Measurements from ENCODE around the gene ARL10.
A peak's percentile ranks its signal among the peaks of the same experiment; 100 is the strongest.

Gene ARL10

GRCh38 chr5:176361437-176362232 lies 3.7 kb upstream of the ARL10 start, which contains the start of gene KIAA1191:
TSS of gene KIAA1191 (minus strand) at chr5:176361764. CDS start at chr5:176359508, 2,256 bp downstream.
- DNase-seq (ENCODE audit: low spot score), result peak; percentile 96

GRCh38 chr5:176362233-176362490 lies 3.1 kb upstream of the ARL10 start:
- no peak for DNase-seq (ENCODE audit: low spot score)

- no peak for DNase-seq (ENCODE audit: low spot score)
Observed at GRCh38 chr5:176364765-176365350, 429 bp upstream of the ARL10 start.

GRCh38 chr5:176366232-176366894 lies 1.1 kb downstream of the ARL10 start:
- no peak for DNase-seq (ENCODE audit: low spot score)

- DNase-seq (ENCODE audit: low spot score), result no peak
Observed at GRCh38 chr5:176368726-176369125, 3.4 kb downstream of the ARL10 start.

GRCh38 chr5:176369934-176370711 lies 4.8 kb downstream of the ARL10 start:
- DNase-seq (ENCODE audit: low spot score), result no peak

- DNase-seq (ENCODE audit: low spot score), result no peak
Observed at GRCh38 chr5:176371621-176372539, 6.6 kb downstream of the ARL10 start.

- no peak for DNase-seq (ENCODE audit: low spot score)
Observed at GRCh38 chr5:176373100-176373818, 8.0 kb downstream of the ARL10 start.

- DNase-seq (ENCODE audit: low spot score), result no peak
Observed at GRCh38 chr5:176379881-176380280, 14.6 kb downstream of the ARL10 start.

GRCh38 chr5:176381423-176381822 lies 16.1 kb downstream of the ARL10 start:
- DNase-seq (ENCODE audit: low spot score), result no peak

GRCh38 chr5:176381979-176382378 lies 16.7 kb downstream of the ARL10 start:
- no peak for DNase-seq (ENCODE audit: low spot score)

- DNase-seq (ENCODE audit: low spot score), result no peak
Observed at GRCh38 chr5:176382721-176383120, 17.4 kb downstream of the ARL10 start.

- no peak for DNase-seq (ENCODE audit: low spot score)
Observed at GRCh38 chr5:176383248-176383905, 18.1 kb downstream of the ARL10 start.

GRCh38 chr5:176383961-176384360 lies 18.7 kb downstream of the ARL10 start:
- no peak for DNase-seq (ENCODE audit: low spot score)

GRCh38 chr5:176384366-176384930 lies 19.2 kb downstream of the ARL10 start:
- no peak for DNase-seq (ENCODE audit: low spot score)

- no peak for DNase-seq (ENCODE audit: low spot score)
Observed at GRCh38 chr5:176384991-176385390, 19.7 kb downstream of the ARL10 start.

GRCh38 chr5:176386491-176386890 lies 21.2 kb downstream of the ARL10 start:
- no peak for DNase-seq (ENCODE audit: low spot score)

GRCh38 chr5:176387384-176387925 lies 22.2 kb downstream of the ARL10 start:
- no peak for DNase-seq (ENCODE audit: low spot score)

GRCh38 chr5:176388003-176388443 lies 22.7 kb downstream of the ARL10 start:
- DNase-seq (ENCODE audit: low spot score), result peak; percentile 13

Data from activated CD4-positive, alpha-beta T cell treated with anti-CD3 and anti-CD28 coated beads, Interleukin-2, Interleukin-4, amounts not matched to agents 100 ng/mL and 50 ng/mL, durations not matched to agents 16 hours and 8 hours (primary cell).